ENCODE measurements around the gene CMIP. TPM values are rescaled to one million over a fixed set of nuclear protein-coding genes. Genes with fewer than 3 reads are reported as not detected.

The CMIP gene
- total RNA-seq, 1 donor from 2014 or later: 61.0 TPM

- no peak for DNase-seq (ENCODE audit: low read depth)
These were observed 212.6 kb downstream of the CMIP start for GRCh38 chr16:81657224-81657623.

- no peak for DNase-seq (ENCODE audit: low read depth)
These were observed 213.2 kb downstream of the CMIP start for GRCh38 chr16:81657781-81658180.

GRCh38 chr16:81658373-81658772, 213.8 kb downstream of the CMIP start:
- DNase-seq (ENCODE audit: low read depth): no peak

GRCh38 chr16:81659249-81659648, 214.6 kb downstream of the CMIP start:
- no peak for DNase-seq (ENCODE audit: low read depth)

- peak; percentile 55 for DNase-seq (ENCODE audit: low read depth)
These were observed 216.5 kb downstream of the CMIP start for GRCh38 chr16:81661082-81661481.

- no peak for DNase-seq (ENCODE audit: low read depth)
These were observed 219.5 kb downstream of the CMIP start for GRCh38 chr16:81664153-81664552.

GRCh38 chr16:81665588-81665987, 221.0 kb downstream of the CMIP start:
- DNase-seq (ENCODE audit: low read depth): no peak

- DNase-seq (ENCODE audit: low read depth): no peak
These were observed 221.5 kb downstream of the CMIP start for GRCh38 chr16:81666113-81666512.

- no peak for DNase-seq (ENCODE audit: low read depth)
These were observed 223.9 kb downstream of the CMIP start for GRCh38 chr16:81668243-81669097.

- DNase-seq (ENCODE audit: low read depth): no peak
These were observed 225.1 kb downstream of the CMIP start for GRCh38 chr16:81669473-81670350.

GRCh38 chr16:81671738-81672597, 227.4 kb downstream of the CMIP start:
- DNase-seq (ENCODE audit: low read depth): peak; percentile 10

GRCh38 chr16:81673432-81673831, 228.8 kb downstream of the CMIP start:
- DNase-seq (ENCODE audit: low read depth): no peak

- no peak for DNase-seq (ENCODE audit: low read depth)
These were observed 231.1 kb downstream of the CMIP start for GRCh38 chr16:81675662-81676061.

- no peak for DNase-seq (ENCODE audit: low read depth)
These were observed 231.7 kb downstream of the CMIP start for GRCh38 chr16:81676066-81676882.

- DNase-seq (ENCODE audit: low read depth): no peak
These were observed 232.5 kb downstream of the CMIP start for GRCh38 chr16:81676883-81677737.

GRCh38 chr16:81678326-81679095, 233.9 kb downstream of the CMIP start:
- no peak for DNase-seq (ENCODE audit: low read depth)

- DNase-seq (ENCODE audit: low read depth): no peak
These were observed 235.3 kb downstream of the CMIP start for GRCh38 chr16:81679721-81680430.

GRCh38 chr16:81680444-81681275, 236.1 kb downstream of the CMIP start:
- DNase-seq (ENCODE audit: low read depth): no peak
